ENCODE results near the gene SPRR3. TPM values are rescaled to one million over a fixed set of nuclear protein-coding genes. Genes with fewer than 3 reads are reported as not detected.

Gene SPRR3
- total RNA-seq, 1 donor = not detected

DNA sequence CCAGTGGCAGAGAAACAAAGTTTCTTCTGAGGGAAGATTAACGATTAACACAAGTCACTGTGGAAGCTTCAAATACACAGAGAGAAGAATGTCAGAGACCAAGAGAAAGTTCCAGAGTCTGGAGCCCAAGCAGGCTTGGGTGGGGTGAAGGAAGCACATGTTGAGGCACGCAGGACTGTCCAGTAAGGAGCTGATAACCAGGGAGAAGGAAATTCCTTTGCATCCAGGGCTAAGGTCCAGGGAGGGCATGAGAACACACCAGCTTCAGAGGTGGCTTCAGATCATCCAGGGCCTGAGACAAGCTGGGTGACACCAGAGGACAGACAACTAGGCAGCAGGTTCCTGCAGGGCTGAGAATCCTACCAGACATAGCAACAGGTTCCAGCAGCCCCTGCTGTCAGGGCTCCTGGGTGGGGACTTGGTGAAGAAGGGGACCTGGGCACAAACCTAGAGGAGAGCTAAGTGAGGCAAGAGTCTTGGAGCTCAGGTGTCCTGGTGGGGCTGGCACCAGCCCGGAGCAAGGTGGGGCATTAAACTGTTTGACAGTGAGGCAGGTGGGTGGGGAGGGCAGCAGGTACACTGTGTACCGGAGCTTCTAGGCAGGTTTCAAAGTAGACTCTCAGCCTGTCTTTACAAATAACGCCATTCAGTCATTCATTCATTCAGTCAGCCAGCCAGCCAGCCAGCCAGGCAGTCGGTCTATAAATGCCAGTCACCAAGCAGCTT is 20.2 kb upstream of the SPRR3 start:
- DNase-seq (ENCODE audit: low read depth) = no peak
- TF ChIP-seq, protein P1, sequence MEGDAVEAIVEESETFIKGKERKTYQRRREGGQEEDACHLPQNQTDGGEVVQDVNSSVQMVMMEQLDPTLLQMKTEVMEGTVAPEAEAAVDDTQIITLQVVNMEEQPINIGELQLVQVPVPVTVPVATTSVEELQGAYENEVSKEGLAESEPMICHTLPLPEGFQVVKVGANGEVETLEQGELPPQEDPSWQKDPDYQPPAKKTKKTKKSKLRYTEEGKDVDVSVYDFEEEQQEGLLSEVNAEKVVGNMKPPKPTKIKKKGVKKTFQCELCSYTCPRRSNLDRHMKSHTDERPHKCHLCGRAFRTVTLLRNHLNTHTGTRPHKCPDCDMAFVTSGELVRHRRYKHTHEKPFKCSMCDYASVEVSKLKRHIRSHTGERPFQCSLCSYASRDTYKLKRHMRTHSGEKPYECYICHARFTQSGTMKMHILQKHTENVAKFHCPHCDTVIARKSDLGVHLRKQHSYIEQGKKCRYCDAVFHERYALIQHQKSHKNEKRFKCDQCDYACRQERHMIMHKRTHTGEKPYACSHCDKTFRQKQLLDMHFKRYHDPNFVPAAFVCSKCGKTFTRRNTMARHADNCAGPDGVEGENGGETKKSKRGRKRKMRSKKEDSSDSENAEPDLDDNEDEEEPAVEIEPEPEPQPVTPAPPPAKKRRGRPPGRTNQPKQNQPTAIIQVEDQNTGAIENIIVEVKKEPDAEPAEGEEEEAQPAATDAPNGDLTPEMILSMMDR (IDR thresholded peaks at IDR 0.05; ENCODE audit: insufficient read depth, low read depth, low read length) = no peak
- no peak overlapping the region for H3K4me3 ChIP-seq (ENCODE audit: low read depth, low read length)

DNA sequence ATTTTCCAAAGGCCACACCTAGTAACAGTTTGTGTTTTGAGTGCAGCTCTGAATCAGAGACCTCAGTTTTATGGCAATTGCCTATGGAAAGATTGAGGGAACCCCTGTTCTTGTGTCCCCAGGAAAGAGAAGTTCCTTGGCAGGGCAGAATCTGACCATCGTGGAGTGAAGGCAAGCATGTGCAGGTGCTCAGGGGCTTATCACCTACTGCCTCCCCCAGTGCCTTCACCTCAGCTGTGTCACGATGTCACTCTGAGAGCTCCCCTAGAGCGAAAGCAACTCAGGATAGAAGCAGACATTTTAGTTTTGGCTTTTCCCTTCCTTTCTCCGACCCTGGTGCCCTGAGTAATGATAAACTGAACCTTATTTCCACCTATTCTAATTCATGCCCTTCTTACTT is 19.5 kb upstream of the SPRR3 start:
- no peak for DNase-seq (ENCODE audit: low read depth)
- H3K4me3 ChIP-seq (ENCODE audit: low read depth, low read length) = no peak overlapping the region
- TF ChIP-seq, protein P1 (IDR thresholded peaks at IDR 0.05; ENCODE audit: insufficient read depth, low read depth, low read length) = no peak

DNA sequence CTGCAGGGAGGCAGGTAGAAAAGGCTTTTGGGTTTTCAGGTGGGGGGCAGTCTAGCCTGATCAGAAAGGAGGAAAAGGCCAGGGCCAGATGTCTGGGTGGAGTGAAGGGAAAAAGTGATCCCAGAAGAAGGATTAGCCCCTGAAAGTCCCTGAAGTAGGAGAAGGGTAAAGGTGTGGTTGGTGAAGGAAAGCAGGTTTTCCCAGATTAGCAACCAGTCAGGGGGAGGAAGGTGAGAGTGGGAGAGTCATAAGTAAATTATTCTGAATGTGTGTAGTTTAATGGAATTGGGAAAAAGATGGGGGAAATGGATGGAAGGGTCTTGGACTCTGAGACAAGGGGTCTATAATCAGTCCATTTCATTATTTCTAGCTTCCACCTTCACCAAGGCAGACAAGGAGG is 18.3 kb upstream of the SPRR3 start:
- H3K4me3 ChIP-seq (ENCODE audit: low read depth, low read length) = no peak overlapping the region
- TF ChIP-seq, protein P1 (IDR thresholded peaks at IDR 0.05; ENCODE audit: insufficient read depth, low read depth, low read length) = no peak
- no peak for DNase-seq (ENCODE audit: low read depth)

DNA sequence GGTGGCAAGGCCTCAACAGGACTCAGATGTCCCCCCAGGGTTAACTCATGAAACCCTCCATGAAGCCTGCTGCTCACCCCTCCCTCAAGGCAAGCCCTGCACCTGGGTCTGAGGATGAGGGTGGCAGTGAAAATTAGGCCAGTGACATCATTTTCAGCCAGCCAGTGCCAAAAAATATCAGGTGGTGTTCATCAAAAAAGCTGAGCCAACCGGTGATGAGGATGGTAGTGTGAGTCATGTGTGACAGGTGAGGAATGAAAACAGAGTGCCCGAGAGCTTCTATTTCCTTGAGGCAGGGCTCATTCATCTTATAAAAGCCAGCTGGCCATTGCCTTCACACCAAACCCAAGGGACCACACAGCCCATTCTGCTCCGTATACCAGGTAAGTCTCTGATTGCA is 17.8 kb upstream of the SPRR3 start, which contains the start of gene SPRR1A:
SPRR1A (plus strand) TSS at position 339 of the 400 bp plus-strand sequence. CDS start 1,150 bp downstream, outside the sequence.
- TF ChIP-seq, protein P1 (IDR thresholded peaks at IDR 0.05; ENCODE audit: insufficient read depth, low read depth, low read length) = no peak
- H3K4me3 ChIP-seq (ENCODE audit: low read depth, low read length) = no peak within 1 kb of the TSS
- DNase-seq (ENCODE audit: low read depth) = no peak

DNA sequence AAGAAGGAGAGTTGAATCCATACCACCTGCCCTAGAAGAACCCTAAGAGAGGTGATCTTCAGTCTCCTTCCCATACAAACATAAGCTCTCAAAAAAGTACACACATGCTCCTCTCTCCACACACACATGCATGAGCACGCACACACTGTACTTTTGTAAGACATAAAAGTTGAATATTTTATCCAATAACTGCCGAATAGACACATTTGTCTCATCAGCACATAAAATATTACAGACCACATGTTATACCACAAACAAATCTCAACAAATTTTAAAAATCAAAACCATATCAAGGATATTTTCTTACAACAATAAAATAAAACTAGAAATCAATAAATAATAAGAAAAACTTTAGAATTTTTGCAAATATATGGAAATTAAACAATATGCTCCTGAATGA is 15.0 kb upstream of the SPRR3 start:
- TF ChIP-seq, protein P1 (IDR thresholded peaks at IDR 0.05; ENCODE audit: insufficient read depth, low read depth, low read length) = no peak
- no peak for DNase-seq (ENCODE audit: low read depth)
- no peak overlapping the region for H3K4me3 ChIP-seq (ENCODE audit: low read depth, low read length)

DNA sequence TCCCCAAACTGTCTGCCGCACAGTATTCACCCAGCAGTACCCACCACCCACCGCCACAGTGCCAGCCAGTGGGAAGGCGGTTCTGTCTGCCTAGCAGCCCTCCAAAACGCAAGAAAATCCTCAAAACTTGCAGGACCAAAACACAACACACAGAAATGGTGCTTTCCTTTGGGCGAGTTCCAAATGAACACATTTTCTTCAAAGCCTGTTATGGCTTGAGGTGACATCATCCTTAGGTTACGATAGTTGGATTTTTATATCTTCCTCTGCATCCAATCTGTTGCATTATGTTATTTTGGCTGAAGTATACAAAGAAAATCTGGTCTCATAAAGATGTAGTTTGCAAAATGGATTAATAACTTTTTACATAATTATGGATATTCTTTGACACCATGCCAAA is 8.4 kb upstream of the SPRR3 start:
- TF ChIP-seq, protein P1 (IDR thresholded peaks at IDR 0.05; ENCODE audit: insufficient read depth, low read depth, low read length) = no peak
- no peak for DNase-seq (ENCODE audit: low read depth)
- no peak overlapping the region for H3K4me3 ChIP-seq (ENCODE audit: low read depth, low read length)

DNA sequence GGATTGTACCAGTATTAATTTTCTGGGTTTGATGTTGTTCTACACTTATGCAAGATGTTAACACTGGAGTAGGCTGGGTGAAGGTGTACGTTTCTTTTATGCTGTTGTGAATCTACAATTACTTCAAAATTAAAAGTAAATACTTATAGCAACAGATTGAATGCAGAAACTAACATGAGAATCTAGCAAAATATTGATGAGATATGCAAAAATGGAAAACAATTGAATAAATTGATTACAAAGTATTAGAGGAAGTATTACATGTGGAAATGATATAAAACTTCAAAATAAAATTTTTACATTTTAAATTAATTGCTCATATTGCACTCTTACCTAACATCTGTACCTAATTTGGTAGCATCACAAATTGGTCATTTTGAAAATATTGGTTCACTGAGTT is 5.7 kb upstream of the SPRR3 start:
- no peak overlapping the region for H3K4me3 ChIP-seq (ENCODE audit: low read depth, low read length)
- no peak for DNase-seq (ENCODE audit: low read depth)
- TF ChIP-seq, protein P1 (IDR thresholded peaks at IDR 0.05; ENCODE audit: insufficient read depth, low read depth, low read length) = no peak
